ENCODE results near the gene CFAP46.

GRCh38 chr10:132890301-132890700 is 52.1 kb downstream of the CFAP46 start:
- TF ChIP-seq GATA2 (IDR thresholded peaks at IDR 0.05; ENCODE audit: low read depth, low read length) (no peak), GATA3 (IDR thresholded peaks at IDR 0.05; ENCODE audit: low read depth, low read length) (no peak)

All from SH-SY5Y (cell line).